Stimulated activated CD4-positive, alpha-beta T cell treated with anti-CD3 and anti-CD28 coated beads, Interleukin-4, amount 100 ng/mL, for 48 hours (primary cell): ENCODE results near the gene KLF3.

Source experiments
- DNase-seq, 2 donors: peaks; one replicate each; pipeline ENCODE4 v3.0.0-alpha.2; 2020; ENCODE audit warnings: low read depth in 2 of 2

Gene KLF3

DNA sequence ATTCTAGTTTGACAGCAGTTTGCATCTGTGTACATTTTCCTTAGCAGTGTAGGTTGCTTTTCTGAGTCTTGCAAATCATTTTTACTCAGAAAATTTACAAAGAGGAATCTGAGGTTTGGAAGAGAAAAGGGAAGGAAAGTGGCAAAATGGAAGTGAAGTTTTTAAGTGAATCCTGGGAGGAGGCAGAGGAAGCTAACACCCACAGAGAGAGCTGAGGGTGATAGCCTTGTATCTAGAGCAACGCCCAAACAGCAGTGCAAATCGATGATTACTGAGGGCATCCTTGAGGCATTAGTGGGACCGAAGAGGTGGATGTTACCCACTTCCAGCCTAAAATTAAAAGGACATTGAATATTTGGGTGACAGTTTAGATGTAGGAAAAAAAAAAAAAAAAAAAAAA is 31.8 kb downstream of the KLF3 start:
- no peak for DNase-seq

DNA sequence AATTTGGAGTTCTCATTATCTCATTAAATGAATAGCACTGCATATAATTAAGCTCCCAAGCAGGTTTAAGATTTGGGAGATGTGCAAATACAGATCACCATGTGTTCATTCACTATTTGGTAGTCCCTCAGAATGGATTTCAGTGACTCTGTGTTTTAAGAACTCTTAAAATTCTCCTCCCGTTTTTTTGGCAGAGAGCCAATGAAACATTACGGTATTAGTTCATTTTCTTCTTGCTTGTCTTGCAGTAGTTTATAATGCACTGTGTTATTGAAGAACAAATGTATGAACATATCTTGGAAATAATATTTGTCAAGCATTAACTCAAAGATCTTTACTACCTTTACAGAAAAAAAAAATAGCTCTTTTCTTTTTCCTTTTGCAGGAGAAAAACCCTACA is 32.7 kb downstream of the KLF3 start:
- no peak for DNase-seq

DNA sequence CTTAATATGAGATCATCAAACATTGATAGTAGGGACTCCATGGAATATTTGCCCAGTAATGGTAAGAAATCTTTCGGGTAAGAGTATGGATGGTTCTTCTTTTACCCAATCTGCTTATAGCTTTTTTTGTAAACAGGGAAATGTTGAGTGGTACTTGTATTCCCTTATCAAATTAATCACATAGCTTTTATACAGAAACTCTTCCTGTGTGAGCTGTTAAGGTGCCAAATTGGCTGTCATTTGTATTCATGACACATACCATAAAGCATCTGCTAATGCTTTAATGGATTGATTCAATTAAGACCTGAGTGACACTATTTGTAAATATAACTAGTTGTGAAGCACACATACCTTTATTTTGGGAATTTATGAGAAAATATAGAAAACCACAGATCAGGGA is 34.2 kb downstream of the KLF3 start:
- DNase-seq = no peak

DNA sequence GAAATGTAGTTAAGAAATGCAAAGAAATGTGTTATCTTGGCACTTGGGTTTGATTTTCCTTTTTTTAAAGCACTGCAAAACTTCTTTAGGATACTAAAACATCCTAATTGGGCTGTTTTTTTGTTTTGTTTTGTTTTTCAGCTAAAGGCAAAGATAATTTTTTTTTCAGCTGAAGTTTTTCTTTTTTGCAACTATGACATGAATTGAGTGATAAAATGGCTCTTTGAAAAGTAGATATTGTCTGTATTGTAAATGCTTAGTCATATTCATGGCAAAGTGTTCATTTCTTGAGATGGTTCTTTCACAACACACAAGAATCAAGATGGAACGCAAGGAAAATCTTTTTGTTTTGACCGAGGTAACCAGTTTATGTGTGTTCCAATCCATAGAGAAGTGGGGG is 35.1 kb downstream of the KLF3 start:
- DNase-seq = no peak

- DNase-seq = no peak
Observed at GRCh38 chr4:38703635-38704034, 39.6 kb downstream of the KLF3 start.

- no peak for DNase-seq
Observed at GRCh38 chr4:38704622-38705154, 40.7 kb downstream of the KLF3 start.

- DNase-seq = no peak
Observed at GRCh38 chr4:38706301-38706700, 42.3 kb downstream of the KLF3 start.

DNA sequence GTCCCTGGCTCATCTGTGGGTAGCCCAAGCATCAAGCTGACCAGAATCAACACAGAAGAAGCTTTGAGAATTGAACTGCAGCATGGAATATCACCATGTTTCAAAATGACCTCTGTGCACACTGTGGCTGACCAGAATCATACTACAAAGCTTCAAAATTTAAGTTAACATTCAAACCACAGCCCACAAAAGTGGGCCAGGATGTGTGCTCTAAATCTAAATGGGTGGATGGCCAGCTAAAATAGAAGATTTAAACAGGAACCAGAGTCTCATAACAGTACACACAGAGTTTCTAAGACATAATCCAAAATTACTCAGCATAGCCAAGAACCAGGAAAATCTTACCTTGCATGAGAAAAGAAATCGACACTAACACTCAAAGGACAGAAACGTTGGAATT is 46.1 kb downstream of the KLF3 start:
- no peak for DNase-seq

DNA sequence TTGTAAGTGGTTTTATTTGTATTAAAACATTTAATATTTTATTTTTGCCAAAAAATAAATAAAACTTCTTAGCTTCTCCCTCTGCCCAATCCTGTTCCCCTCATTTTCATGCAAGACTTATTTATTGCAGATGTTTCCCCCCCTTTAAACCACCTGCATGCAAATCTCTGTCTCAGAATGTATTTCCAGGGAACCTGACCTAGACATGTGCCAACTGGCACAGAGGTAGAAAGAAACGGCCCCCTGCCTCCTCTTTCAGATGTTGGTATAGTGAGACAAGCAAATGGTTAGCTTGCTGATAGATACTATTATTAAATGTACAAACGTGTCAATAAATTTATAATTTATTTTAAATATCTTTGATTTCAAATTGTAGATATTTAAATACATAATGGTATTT is 47.1 kb downstream of the KLF3 start:
- no peak for DNase-seq

GRCh38 chr4:38715050-38715449 is 51.1 kb downstream of the KLF3 start:
- no peak for DNase-seq

- no peak for DNase-seq
Observed at GRCh38 chr4:38716256-38716655, 52.3 kb downstream of the KLF3 start.

- no peak for DNase-seq
Observed at GRCh38 chr4:38717604-38718003, 53.6 kb downstream of the KLF3 start.

DNA sequence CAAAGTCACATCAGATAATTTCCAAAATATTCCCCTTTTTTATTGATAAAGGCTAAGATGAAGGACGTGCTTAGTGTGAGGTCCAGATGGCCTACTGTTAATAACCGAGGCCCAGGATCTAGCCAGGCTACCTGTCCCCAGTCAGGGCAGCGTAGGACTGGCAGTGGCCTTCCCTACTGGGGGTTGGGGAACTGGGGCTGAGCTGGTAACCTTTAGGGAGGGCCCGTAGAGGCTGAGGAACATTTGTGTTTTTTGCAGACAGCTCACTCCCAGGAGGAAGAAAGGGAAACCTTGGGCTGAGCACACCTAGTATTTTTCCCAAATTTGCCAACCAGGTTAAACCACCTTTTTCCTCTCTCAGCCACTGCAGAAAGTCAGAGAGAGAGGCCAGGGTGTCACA is 59.1 kb downstream of the KLF3 start:
- no peak for DNase-seq

DNA sequence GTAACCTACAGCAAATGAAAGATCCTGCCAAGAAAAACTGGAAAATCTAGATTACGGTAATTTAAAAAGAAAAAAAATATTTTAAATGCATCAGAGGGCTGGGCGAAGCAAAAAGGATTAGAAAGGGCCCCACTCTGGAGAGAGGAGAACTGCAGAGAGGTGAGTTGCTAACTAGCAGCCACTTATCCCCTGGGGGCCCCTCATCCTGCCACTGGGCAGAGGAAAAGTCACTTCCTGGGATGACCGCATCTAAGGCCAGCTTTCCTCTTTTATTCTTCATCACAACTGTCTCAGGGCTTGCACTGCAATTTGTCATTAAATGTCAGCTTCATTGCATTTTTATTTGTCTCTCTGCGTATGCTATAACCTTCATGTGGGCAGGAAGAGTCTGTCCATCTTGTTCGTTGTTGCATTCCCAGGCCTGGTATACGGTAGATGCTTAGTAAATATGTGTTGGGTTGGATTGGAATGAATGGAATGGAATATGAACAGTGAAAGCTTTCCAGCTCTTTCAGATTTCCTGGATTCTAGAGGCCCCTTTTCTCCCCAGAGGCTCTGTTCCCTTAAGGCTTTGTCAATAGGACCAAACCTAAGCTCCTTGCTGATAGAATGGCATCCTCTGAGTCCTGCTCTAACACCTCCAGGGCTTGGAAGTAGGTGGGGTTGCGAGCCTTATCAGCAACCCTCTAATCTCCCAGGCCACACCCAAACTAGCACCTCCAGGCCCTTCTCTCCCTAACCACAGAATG is 59.9 kb downstream of the KLF3 start:
- no peak for DNase-seq

- DNase-seq = no peak
Observed at GRCh38 chr4:38724475-38724808, 60.4 kb downstream of the KLF3 start.

DNA sequence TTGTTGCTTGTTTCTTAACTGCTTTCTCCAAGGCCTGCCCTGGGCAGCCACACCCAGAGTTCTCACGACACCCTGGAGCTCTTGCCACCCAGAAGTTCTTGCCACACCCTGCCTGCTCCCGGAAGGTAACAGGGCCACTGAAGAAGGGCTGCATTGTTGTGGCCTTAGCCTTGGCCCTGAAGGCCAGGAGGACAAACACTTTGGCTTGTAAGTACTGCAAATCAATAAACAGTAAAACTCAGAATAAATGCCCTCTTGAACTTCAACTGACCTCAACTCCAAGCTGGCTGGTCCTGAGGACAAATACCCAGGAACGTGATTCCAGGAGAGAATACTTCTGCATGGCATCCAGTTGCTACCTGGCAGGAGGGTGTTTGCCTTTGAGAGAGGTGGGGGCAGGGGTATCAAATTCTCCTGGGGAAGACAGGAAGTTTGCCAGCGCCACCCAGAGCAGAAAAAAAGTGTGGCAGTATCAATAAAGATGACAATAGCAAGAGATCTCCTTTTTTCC is 64.7 kb downstream of the KLF3 start:
- DNase-seq = no peak

DNA sequence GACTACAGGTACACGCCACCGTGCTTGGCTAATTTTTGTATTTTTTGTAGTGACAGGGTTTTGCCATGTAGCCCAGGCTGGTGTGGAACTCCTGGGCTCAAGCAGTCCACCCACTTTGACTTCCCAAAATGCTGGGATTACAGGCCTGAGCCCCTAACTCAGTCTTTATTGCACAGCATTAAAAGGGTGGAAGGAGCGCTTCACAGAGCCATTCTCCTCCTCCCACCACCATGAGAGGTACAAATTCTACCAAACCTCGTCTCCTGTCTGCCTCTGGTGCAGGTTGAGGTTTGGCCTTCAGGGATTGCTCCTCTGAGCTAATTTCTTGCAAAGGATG is 66.5 kb downstream of the KLF3 start:
- no peak for DNase-seq

GRCh38 chr4:38730830-38731646 is 67.0 kb downstream of the KLF3 start:
- peak; percentile 70 to 87 for DNase-seq

DNA sequence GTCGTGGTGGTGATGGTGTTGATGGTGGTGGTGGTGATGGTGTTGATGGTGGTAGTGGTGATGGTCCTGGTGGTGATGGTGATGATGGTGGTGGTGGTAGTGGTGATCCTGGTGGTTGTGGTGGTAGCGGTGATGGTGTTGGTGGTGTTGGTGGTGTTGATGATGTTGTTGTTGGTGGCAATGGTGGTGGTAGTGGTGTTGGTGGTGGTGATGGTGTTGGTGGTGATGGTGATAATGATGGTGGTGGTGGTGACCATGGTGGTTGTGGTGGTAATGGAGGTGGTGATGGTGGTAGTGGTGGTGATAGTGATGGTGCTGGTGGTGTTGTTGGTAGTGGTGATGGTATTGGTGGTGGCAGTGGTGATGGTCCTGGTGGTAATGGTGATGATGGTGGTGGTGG is 69.7 kb downstream of the KLF3 start:
- no peak for DNase-seq

GRCh38 chr4:38734446-38734845 is 70.4 kb downstream of the KLF3 start:
- DNase-seq = no peak

DNA sequence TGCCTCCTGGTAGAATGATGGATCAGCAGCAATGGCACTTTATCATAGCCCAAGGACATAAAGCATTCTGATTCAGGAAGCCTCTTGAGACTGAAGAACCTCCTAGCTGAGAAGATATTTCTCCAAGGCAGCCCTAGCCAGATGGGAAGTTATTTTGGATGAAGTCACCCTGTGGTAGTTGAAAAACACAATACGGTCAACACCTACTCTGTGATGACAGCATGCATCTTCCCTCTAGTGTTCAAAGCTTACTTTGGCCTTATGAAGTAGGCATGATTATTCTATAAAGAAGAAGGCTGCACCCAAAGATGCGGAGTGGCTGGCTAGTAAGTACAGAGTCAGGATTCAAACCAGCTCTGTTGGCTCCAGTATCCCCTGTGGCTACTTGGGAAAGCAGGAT is 70.9 kb downstream of the KLF3 start:
- no peak for DNase-seq

- no peak for DNase-seq
Observed at GRCh38 chr4:38735870-38736269, 71.9 kb downstream of the KLF3 start.
